CD4-positive, alpha-beta memory T cell (primary cell): ENCODE data around the gene XAF1. TPM values are rescaled to one million over a fixed set of nuclear protein-coding genes. Genes with fewer than 3 reads are reported as not detected.

ENCODE experiments used
- CTCF ChIA-PET: fragments of 350-600 bp; sonication (Branson Sonifier 250); formaldehyde crosslinking; loops from one replicate; lab custom pipeline; 2021; ENCODE audit warnings: inconsistent platforms; ENCODE audit not compliant: partially characterized antibody; lab: Charles Lee
- POLR2A ChIA-PET: fragments of 350-600 bp; sonication (Branson Sonifier 250); formaldehyde crosslinking; loops from one replicate; lab custom pipeline; 2021; ENCODE audit not compliant: partially characterized antibody; lab: Charles Lee
- DNase-seq, 5 donors: peaks; one replicate each; pipeline versions ENCODE4 v3.0.0 to v3.0.0-alpha.2; 2020 to 2022; ENCODE audit warnings: mixed read lengths in 1 of 5
- H3K27ac ChIP-seq: one replicate; pipeline ENCODE4 v1.7.0; 2013; ENCODE audit warnings: low read depth, low read length
- H3K27me3 ChIP-seq: 2 replicates; pipeline ENCODE4 v1.7.0; 2013; ENCODE audit warnings: mild to moderate bottlenecking, low read length, moderate library complexity; ENCODE audit not compliant: insufficient read depth
- H3K36me3 ChIP-seq: 2 replicates; pipeline ENCODE4 v1.7.0; 2013; ENCODE audit warnings: mild to moderate bottlenecking, low read length, moderate library complexity; ENCODE audit not compliant: insufficient read depth
- H3K4me1 ChIP-seq: 2 replicates; pipeline ENCODE4 v1.7.0; 2013; ENCODE audit warnings: mild to moderate bottlenecking, low read length, moderate library complexity; ENCODE audit not compliant: insufficient read depth
- H3K4me3 ChIP-seq, 2 donors: one replicate each; pipeline ENCODE4 v1.7.0; 2013; ENCODE audit warnings: low read length in 2 of 2, mild to moderate bottlenecking in 1 of 2
- H3K9me3 ChIP-seq, 2 donors: one replicate each; pipeline ENCODE4 v1.7.0; 2013; ENCODE audit warnings: low read length in 2 of 2, control low read depth in 1 of 2; ENCODE audit not compliant: control insufficient read depth in 1 of 2
- H3K27ac Mint-ChIP-seq, 7 donors: one replicate each; pipeline ENCODE4 v1.8.0; 2020 to 2021; ENCODE audit warnings: mixed read lengths in 7 of 7, mild to moderate bottlenecking in 6 of 7, inconsistent platforms in 3 of 7, moderate library complexity in 3 of 7
- H3K27me3 Mint-ChIP-seq, 2 donors: one replicate each; pipeline ENCODE4 v1.8.0; 2020 to 2021; ENCODE audit warnings: mixed read lengths in 2 of 2
- H3K36me3 Mint-ChIP-seq, 2 donors: one replicate each; pipeline ENCODE4 v1.8.0; 2020 to 2021; ENCODE audit warnings: mixed read lengths in 2 of 2, inconsistent platforms in 1 of 2, mild to moderate bottlenecking in 1 of 2
- H3K4me1 Mint-ChIP-seq, 4 donors: one replicate each; pipeline ENCODE4 v1.8.0; 2020 to 2021; ENCODE audit warnings: mixed read lengths in 4 of 4, mild to moderate bottlenecking in 1 of 4
- H3K4me3 Mint-ChIP-seq, 8 donors: one replicate each; pipeline ENCODE4 v1.8.0; 2020 to 2021; ENCODE audit warnings: mixed read lengths in 8 of 8, mild to moderate bottlenecking in 7 of 8, moderate library complexity in 6 of 8, inconsistent platforms in 3 of 8
- H3K9me3 Mint-ChIP-seq, 8 donors: one replicate each; pipeline ENCODE4 v1.8.0; 2020 to 2021; ENCODE audit warnings: mixed read lengths in 8 of 8, mild to moderate bottlenecking in 5 of 8, inconsistent platforms in 3 of 8, moderate library complexity in 1 of 8
- intact Hi-C: fragments of 100-400 bp; cut with micrococcal nuclease; formaldehyde crosslinking; loops from one replicate; pipeline ENCODE4 v1.15.1; 2023
- polyA plus RNA-seq, 2 donors: library from polyadenylated mRNA; unstranded; fragments of 300-500 nt; fragmentation: Illumina TruSeq; gene quantifications; one replicate each; pipeline ENCODE4 v1.2.3, GENCODE V29; 2021
- total RNA-seq, 2 experiments: library from RNA; stranded (reverse); gene quantifications; one replicate each; pipeline ENCODE4 v1.2.3, GENCODE V29; 2021

Gene XAF1
- total and polyA plus RNA-seq, 4 experiments from 2014 or later, result 8.0 to 99.3 (median 67.5) TPM

GRCh38 chr17:6787081-6787693, 31.3 kb downstream of the XAF1 start:
- Histone ChIP-seq H3K4me3 (no peak overlapping the region), H3K9me3 (no peaks in the 10 kb centered on the region), H3K27ac (no peak overlapping the region), H3K27me3 (no peaks in the 10 kb centered on the region), H3K36me3 (no peaks in the 10 kb centered on the region), H3K4me1 (peaks cover 5% of the 10 kb centered on the region)
- peaks cover 42 to 45% of the 10 kb centered on the region in 2 donors for H3K27me3 Mint-ChIP-seq
- no peaks in the 10 kb centered on the region for H3K36me3 Mint-ChIP-seq
- intact Hi-C loops, result no loop called here
- H3K4me3 Mint-ChIP-seq, result no peak overlapping the region
- CTCF ChIA-PET, result no interaction called here
- DNase-seq, result no peak
- no peak overlapping the region for H3K27ac Mint-ChIP-seq
- POLR2A ChIA-PET, result no interaction called here
- peaks cover 0 to 42% (median 23%) of the 10 kb centered on the region in 8 donors for H3K9me3 Mint-ChIP-seq
- peaks cover 0 to 5% (median 0%) of the 10 kb centered on the region in 4 donors for H3K4me1 Mint-ChIP-seq

GRCh38 chr17:6789146-6789545, 33.3 kb downstream of the XAF1 start:
- peaks cover 0 to 23% (median 6%) of the 10 kb centered on the region in 8 donors for H3K9me3 Mint-ChIP-seq
- Histone ChIP-seq H3K4me1 (peaks cover 5% of the 10 kb centered on the region), H3K4me3 (no peak overlapping the region), H3K27me3 (no peaks in the 10 kb centered on the region), H3K36me3 (no peaks in the 10 kb centered on the region), H3K9me3 (no peaks in the 10 kb centered on the region), H3K27ac (no peak overlapping the region)
- no peak overlapping the region for H3K4me3 Mint-ChIP-seq
- H3K27me3 Mint-ChIP-seq, result peaks cover 42 to 48% of the 10 kb centered on the region in 2 donors
- H3K27ac Mint-ChIP-seq, result no peak overlapping the region
- no peak for DNase-seq
- intact Hi-C loops, result no loop called here
- POLR2A ChIA-PET, result no interaction called here
- peaks cover 0 to 5% (median 0%) of the 10 kb centered on the region in 4 donors for H3K4me1 Mint-ChIP-seq
- no peaks in the 10 kb centered on the region for H3K36me3 Mint-ChIP-seq
- CTCF ChIA-PET, result no interaction called here

- Histone ChIP-seq H3K4me1 (no peaks in the 10 kb centered on the region), H3K9me3 (no peaks in the 10 kb centered on the region), H3K27ac (no peak overlapping the region), H3K27me3 (no peaks in the 10 kb centered on the region), H3K4me3 (no peak overlapping the region), H3K36me3 (no peaks in the 10 kb centered on the region)
- intact Hi-C loops, result no loop called here
- H3K4me3 Mint-ChIP-seq, result no peak overlapping the region
- no peaks in the 10 kb centered on the region for H3K4me1 Mint-ChIP-seq
- H3K27me3 Mint-ChIP-seq, result peaks cover 23 to 26% of the 10 kb centered on the region in 2 donors
- no peaks in the 10 kb centered on the region for H3K9me3 Mint-ChIP-seq
- H3K27ac Mint-ChIP-seq, result no peak overlapping the region
- ChIA-PET POLR2A (no interaction called here), CTCF (no interaction called here)
- H3K36me3 Mint-ChIP-seq, result no peaks in the 10 kb centered on the region
- no peak for DNase-seq
Measured at GRCh38 chr17:6793748-6794493, 38.1 kb downstream of the XAF1 start.

- Mint-ChIP-seq H3K36me3 (no peaks in the 10 kb centered on the region), H3K4me3 (no peak overlapping the region), H3K4me1 (no peaks in the 10 kb centered on the region), H3K27ac (no peak overlapping the region), H3K27me3 (peaks cover 12 to 14% of the 10 kb centered on the region in 2 donors), H3K9me3 (no peaks in the 10 kb centered on the region)
- no peaks in the 10 kb centered on the region for H3K36me3 ChIP-seq
- POLR2A ChIA-PET, result no interaction called here
- H3K4me3 ChIP-seq, result no peak overlapping the region
- H3K27me3 ChIP-seq, result no peaks in the 10 kb centered on the region
- intact Hi-C loops, result no loop called here
- H3K27ac ChIP-seq, result no peak overlapping the region
- CTCF ChIA-PET, result no interaction called here
- H3K9me3 ChIP-seq, result no peaks in the 10 kb centered on the region
- no peaks in the 10 kb centered on the region for H3K4me1 ChIP-seq
- no peak for DNase-seq
Measured at GRCh38 chr17:6796017-6796886, 40.4 kb downstream of the XAF1 start.

- Histone ChIP-seq H3K36me3 (no peaks in the 10 kb centered on the region), H3K27ac (no peak overlapping the region), H3K9me3 (no peaks in the 10 kb centered on the region), H3K4me3 (no peak overlapping the region), H3K4me1 (no peaks in the 10 kb centered on the region), H3K27me3 (no peaks in the 10 kb centered on the region)
- POLR2A ChIA-PET, result no interaction called here
- no peak overlapping the region for H3K27ac Mint-ChIP-seq
- no peaks in the 10 kb centered on the region for H3K4me1 Mint-ChIP-seq
- H3K4me3 Mint-ChIP-seq, result no peak overlapping the region
- no peaks in the 10 kb centered on the region for H3K36me3 Mint-ChIP-seq
- H3K27me3 Mint-ChIP-seq, result peaks cover 8 to 11% of the 10 kb centered on the region in 2 donors
- CTCF ChIA-PET, result no interaction called here
- intact Hi-C loops, result no loop called here
- no peak for DNase-seq
- no peaks in the 10 kb centered on the region for H3K9me3 Mint-ChIP-seq
Measured at GRCh38 chr17:6796887-6797490, 41.1 kb downstream of the XAF1 start.

GRCh38 chr17:6797718-6798351, 42.0 kb downstream of the XAF1 start:
- ChIA-PET CTCF (no interaction called here), POLR2A (no interaction called here)
- Histone ChIP-seq H3K9me3 (no peaks in the 10 kb centered on the region), H3K4me1 (no peaks in the 10 kb centered on the region), H3K27me3 (no peaks in the 10 kb centered on the region), H3K4me3 (no peak overlapping the region), H3K27ac (no peak overlapping the region), H3K36me3 (no peaks in the 10 kb centered on the region)
- DNase-seq, result no peak
- Mint-ChIP-seq H3K36me3 (no peaks in the 10 kb centered on the region), H3K27me3 (peaks cover 1 to 6% of the 10 kb centered on the region in 2 donors), H3K4me1 (no peaks in the 10 kb centered on the region), H3K4me3 (no peak overlapping the region), H3K9me3 (no peaks in the 10 kb centered on the region), H3K27ac (no peak overlapping the region)
- intact Hi-C loops, result no loop called here
